Left hindlimb (tissue), 1 donor: Measurements from ENCODE around the gene MMP24.

Source experiments
- DNase-seq: peaks from one replicate; pipeline ENCODE4 v3.0.0-alpha.2; 2018

The MMP24 gene

GRCh38 chr20:35281506-35282101 lies 55.1 kb downstream of the MMP24 start:
- no peak for DNase-seq

- no peak for DNase-seq
These were observed 57.2 kb downstream of the MMP24 start for GRCh38 chr20:35283441-35284266.

DNA sequence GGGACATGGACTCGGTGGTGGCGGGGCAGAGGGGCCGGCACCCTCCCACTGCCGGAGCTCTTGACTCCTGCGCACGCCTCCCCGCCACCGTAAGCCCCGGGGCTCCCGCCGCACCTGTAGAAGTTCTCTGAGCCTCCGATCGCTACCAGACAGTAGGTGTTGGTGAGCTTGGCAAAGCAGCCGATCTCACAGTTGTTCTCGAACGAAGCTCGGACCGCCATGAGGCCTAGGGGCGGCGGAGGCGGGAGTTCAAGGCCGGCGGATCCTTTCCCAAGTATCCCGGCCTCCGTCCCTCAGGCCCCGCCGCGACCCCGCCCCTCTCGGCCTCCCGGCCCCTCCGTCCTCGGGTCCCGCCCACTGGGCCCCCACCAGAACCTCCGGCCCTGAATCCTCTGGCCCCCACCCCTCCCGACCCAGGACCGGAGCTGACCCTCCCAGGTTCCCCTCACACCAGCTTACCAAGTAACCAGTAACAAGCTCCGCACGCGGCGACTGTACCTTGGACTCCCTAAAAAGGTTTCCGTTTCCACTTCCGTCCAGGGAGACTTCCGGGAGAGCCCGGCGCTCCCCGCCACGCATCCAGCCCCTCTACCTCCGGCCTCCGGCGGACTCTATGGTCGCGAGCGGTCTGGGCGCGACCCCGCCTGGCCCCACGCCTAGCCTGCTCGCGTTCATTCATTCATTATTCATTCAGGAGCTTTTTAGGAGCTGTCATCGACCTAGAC lies 57.9 kb downstream of the MMP24 start, which contains the start of gene EIF6:
Gene EIF6 (minus strand): TSS at position 506 of the 725 bp plus-strand sequence. CDS start 285 bp downstream, at position 221.
- peak; percentile 92 for DNase-seq

DNA sequence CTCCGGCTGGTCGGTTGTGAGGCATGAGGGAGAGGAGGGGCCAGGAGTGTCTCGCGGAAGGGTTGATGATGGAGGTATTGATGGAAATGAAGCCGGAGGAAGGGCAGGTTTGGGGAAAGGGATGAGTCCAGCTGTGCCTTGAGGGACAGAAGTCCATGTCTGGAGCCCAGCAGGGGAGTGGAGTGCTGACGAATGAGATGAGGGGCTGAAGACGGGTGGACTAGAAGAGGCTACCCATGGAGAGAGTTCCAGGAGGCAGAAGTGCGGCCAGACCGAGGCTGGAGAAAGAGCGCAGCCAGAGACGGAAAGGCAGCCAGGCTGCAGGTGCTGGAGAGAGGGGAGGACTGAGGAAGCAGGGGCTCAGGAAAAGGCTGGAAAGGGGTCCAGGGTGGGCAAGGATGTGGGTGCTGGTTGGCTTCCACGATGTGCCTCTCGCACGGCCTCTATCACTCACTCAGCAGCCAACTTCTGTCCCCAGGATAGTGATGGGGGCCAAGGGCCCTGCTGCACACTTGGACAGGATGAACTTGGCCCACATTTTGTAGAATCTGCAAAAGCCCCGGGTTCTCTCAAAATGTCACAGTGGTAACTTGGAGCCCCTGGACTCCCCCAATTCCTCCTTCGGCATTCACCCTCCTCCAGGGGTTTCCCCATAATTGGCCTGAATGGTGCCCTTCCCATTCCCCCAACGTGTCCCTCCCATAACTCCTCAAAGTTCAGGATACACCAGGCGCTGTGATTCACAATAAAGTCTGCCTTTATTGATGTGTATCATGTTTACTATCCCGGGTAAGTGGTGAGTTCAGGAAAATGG lies 58.7 kb downstream of the MMP24 start:
- DNase-seq = no peak

- no peak for DNase-seq
These were observed 59.3 kb downstream of the MMP24 start for GRCh38 chr20:35285806-35286076.

DNA sequence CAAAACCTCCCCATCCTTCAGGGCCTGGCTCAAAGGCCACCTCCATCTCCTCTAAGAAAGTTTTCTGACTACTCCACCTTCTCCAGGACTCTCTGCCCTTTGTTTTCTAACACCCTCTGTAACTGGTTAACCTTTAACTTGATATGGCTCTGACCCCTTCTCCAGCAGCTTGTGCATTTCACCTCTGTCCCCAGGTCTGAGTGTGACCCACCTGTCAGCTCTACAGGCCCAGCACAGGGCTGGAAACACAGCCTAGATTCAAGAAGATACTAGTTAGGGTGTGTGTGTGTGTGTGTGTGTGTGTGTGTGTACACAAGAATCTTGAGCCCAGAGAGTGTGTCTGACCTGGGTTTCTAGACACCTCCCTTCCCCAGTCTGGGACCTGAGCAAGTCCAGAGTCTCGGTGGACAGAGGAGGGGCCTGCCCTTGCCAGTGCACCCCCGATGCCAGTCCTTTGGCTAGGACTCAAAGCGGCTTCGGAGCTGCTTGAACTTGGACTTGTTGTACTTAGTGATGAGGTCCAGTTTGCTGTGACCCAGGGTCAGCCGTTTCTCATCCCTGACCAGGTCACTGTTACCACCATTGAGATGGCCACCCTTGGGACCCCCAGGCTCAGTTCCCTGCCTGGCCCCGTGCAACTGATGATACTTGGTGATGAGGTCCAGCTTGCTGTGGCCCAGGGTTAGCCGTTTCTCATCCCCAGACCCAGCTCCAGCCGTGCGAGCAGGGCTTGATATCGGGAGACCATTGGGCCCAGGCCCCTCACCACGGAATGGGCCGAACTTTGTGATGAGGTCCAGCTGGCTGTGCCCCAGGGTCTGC lies 59.8 kb downstream of the MMP24 start:
- DNase-seq = no peak

GRCh38 chr20:35286899-35287508 lies 60.5 kb downstream of the MMP24 start:
- DNase-seq = no peak

- no peak for DNase-seq
These were observed 61.2 kb downstream of the MMP24 start for GRCh38 chr20:35287509-35288324.

DNA sequence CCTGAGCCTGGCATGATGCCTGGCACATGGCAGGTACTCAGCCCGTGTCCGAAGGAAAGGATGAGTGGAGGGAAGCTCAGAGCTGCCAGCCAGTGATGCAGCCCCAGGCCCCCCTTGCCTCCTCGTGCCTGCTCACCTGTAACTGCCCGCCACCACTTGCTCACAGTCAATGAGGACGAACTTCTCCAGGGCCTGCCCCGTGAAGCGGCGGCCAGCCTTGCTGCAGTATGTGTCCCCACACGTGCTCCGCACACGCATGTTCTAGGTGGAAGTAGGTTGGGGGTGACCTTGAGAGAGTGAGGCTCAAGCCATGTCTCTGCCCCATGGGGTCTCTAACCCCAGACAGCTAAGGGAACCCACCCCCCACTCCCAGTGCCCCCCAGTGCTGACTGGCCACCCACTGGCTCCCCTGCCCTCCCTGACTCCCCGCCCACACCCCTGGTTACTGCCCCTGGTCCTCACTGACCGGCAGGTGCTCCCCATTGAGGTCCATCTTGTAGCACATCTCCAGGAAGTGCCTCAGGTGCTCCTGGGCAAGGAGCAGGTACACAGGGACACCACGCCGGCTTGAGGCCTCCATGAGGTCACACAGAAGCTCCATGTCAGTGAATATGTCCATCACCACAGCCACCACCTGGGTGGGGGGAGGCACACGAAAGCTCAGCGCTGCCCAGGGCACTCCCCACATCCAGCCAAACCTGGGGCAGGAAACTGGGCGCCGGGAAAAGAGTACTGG lies 62.0 kb downstream of the MMP24 start:
- no peak for DNase-seq

GRCh38 chr20:35290186-35290886 lies 63.8 kb downstream of the MMP24 start:
- no peak for DNase-seq

DNA sequence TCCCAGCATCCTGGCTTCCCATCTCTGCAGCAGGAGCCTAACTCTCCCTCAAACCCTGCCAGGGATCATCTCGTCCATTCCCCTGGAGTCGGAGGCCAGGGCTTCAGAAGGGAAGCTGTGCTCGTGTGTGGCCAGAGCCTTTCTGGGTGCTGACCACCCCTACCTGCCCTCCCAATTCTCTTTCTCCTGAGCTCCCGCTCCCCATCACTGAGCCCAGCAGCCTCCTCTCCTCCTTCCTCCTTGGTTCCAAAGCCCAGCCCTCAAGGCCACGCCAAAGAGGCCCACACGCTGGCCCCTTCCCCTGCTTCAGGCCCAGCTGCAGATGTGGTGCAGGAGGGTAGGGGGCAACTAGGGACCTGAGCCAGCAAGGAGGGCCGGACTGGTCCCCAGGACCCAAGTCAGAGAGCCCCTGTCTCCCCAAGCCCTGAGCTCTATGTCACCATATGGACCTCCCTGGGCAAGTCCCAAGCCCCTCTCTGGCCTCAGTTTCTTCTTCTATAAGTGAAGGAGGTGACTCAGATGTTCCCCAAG lies 64.5 kb downstream of the MMP24 start:
- DNase-seq = no peak

GRCh38 chr20:35291654-35292503 lies 65.4 kb downstream of the MMP24 start, which contains the start of gene FAM83C:
TSS of gene FAM83C (minus strand) at chr20:35292425. CDS start at chr20:35292304, 121 bp downstream.
- no peak for DNase-seq

DNA sequence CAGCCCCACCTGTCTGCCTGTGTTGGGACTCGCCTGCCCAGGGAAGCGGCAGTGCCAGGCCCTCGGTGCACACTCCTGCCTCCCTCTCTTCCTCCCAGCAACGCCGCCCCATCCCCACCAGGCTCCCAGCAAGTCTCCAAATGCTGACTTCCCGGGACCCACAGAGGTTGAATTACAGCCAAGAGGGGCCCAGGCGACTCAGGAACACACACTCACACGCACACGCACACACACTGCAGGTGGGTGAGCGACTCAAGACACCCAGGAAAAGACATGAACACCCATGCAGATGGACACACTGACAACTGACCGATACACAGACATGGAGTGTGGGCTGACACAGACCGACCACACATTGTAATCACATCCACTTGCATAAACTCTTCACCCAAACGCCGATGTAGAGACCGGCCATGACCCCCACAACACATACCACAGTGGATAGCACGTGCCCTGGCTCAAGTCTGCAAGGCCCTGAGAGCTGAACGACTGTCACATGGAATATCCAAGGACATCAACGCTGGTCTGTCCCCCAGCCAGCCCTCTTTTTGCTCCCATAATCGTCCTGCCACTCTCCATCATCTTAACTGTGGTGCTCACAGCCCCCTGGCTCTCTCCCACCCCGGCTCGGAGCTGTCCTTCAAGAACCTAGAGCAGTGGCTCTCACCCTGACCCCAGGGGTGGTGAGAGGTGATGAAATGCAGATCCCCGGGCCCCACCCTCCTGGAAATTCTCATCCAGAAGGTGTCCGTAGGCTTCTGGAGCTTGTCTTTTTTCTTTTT lies 66.2 kb downstream of the MMP24 start:
- DNase-seq = no peak

DNA sequence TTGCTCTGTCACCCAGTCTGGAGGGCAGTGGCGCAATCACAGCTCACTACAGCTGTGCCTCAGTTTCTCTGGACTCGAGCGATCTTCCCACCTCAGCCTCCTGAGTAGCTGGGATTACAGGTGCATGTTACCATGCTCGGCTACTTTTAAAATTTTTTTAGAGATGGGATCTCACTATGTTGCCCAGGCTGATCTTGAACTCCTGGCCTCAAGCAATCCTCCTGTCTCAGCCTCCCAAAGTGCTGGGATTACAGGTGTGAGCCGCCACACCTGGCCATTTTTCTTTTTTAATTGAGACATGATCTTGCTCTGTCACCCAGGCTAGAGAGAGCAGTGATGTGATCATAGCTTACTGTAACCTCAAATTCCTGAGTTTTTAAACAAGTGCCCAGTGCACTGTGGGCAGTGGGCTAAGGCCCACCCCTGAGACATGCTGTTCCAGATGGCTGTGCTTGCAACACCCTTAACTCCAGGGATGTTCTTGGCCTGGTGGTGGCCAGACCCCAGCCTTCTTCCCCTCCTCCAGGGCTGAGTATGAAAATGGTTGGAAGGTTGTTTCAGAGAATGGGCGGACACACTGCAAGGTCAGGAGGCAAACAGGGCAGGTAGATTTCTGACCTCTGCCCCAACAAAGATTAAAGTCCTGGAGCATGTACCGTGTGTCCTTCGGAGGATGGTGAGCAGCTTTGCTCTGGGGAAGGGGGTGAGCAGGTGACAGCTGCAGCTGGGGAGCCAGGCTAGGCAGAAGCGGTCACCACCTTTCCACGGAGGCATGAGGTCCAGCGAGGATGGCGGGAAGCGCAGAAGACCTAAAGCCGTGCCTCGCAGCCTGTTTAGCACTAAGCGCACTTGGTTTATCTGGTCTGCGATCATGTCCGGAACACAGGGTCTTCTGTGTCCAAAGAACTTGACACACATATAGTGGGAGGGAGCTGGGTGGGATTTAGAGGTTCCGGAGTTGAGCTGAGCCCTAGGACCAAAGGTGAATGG lies 67.1 kb downstream of the MMP24 start:
- DNase-seq = no peak

DNA sequence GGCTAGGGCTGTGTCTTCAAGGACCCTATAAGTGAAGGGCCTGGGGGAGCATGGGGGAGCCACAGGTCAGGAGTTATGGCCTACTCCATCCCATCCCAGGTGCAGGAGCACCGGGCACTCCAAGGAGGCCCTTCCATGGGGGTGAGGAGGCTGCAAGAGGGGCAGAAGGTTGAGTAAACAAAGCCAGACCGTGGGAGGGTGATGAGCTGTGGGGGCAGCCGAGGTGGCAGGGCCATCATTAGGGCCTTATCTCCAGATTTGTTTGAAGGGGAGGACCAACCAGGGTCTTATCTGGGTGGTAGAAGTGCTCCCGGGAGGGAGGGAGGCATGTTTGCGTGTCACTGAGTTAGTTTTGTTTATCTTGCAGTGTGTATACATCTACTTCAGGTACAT lies 67.8 kb downstream of the MMP24 start:
- no peak for DNase-seq

GRCh38 chr20:35295058-35295457 lies 68.6 kb downstream of the MMP24 start:
- no peak for DNase-seq
